Measurements from ENCODE around the gene BRICD5.

GRCh38 chr16:2181952-2182351 is 28.7 kb downstream of the BRICD5 start:
- TF ChIP-seq CTCF (IDR thresholded peaks at IDR 0.05; ENCODE audit: borderline replicate concordance, extremely low read depth, low read length, poor library complexity, severe bottlenecking) (no peak), EZH2 (IDR thresholded peaks at IDR 0.05; ENCODE audit: borderline replicate concordance, low read depth, low read length, severe bottlenecking) (no peak)
